Measurements from ENCODE around the gene SRSF8.
"Not testable (repeated sequence)": the region's sequence is repeated elsewhere in the genome, so short reads cannot be mapped to it uniquely, and the experiment has no call there.

GRCh38 chr11:95025594-95025993 lies 41.1 kb upstream of the SRSF8 start:
- TF ChIP-seq, protein P1, sequence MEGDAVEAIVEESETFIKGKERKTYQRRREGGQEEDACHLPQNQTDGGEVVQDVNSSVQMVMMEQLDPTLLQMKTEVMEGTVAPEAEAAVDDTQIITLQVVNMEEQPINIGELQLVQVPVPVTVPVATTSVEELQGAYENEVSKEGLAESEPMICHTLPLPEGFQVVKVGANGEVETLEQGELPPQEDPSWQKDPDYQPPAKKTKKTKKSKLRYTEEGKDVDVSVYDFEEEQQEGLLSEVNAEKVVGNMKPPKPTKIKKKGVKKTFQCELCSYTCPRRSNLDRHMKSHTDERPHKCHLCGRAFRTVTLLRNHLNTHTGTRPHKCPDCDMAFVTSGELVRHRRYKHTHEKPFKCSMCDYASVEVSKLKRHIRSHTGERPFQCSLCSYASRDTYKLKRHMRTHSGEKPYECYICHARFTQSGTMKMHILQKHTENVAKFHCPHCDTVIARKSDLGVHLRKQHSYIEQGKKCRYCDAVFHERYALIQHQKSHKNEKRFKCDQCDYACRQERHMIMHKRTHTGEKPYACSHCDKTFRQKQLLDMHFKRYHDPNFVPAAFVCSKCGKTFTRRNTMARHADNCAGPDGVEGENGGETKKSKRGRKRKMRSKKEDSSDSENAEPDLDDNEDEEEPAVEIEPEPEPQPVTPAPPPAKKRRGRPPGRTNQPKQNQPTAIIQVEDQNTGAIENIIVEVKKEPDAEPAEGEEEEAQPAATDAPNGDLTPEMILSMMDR (IDR thresholded peaks at IDR 0.05; ENCODE audit: low read depth, low read length), result not testable (repeated sequence)
- TF ChIP-seq POLR2A (IDR thresholded peaks at IDR 0.05; ENCODE audit: extremely low read depth, insufficient read length); MYC (IDR thresholded peaks at IDR 0.05; ENCODE audit: low read depth, low read length): not testable (repeated sequence)
- TF ChIP-seq, protein P2, sequence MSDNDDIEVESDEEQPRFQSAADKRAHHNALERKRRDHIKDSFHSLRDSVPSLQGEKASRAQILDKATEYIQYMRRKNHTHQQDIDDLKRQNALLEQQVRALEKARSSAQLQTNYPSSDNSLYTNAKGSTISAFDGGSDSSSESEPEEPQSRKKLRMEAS (IDR thresholded peaks at IDR 0.05; ENCODE audit: low read depth, low read length), result not testable (repeated sequence)
